Cardiac septum (tissue), 1 donor: ENCODE results near the gene LHFPL6. TPM values are rescaled to one million over a fixed set of nuclear protein-coding genes. Genes with fewer than 3 reads are reported as not detected.

Source experiments
- DNase-seq: peaks from one replicate; pipeline ENCODE4 v3.0.0-alpha.2; 2020; ENCODE audit warnings: low spot score
- intact Hi-C: fragments of 100-400 bp; cut with DNase I; formaldehyde crosslinking; loops from one replicate; pipeline ENCODE4 v1.14.0; 2022
- total RNA-seq: library from RNA; stranded (reverse); fragmentation: NEBNext Ultra II Directional; extraction: Animal tissue kit (Norgen Biotek cat#: 25700); gene quantifications from one replicate; pipeline ENCODE4 v1.2.1, GENCODE V29; 2021
- donor health status: DM: no; HTN: no; CAD: no.

LHFPL6 gene
- total RNA-seq, 1 donor from 2014 or later, result 68.9 TPM

- no peak for DNase-seq
- intact Hi-C loops, result no loop called here
Observed at GRCh38 chr13:39408512-39408911, 194.5 kb downstream of the LHFPL6 start.

- intact Hi-C loops, result no loop called here
Observed at GRCh38 chr13:39407786-39408185, 195.2 kb downstream of the LHFPL6 start.

GRCh38 chr13:39407138-39407537 is 195.9 kb downstream of the LHFPL6 start:
- DNase-seq, result no peak
- intact Hi-C loops, result no loop called here

More at GRCh38 chr13:39407786-39408185, 195.2 kb downstream of the LHFPL6 start:
- no peak for DNase-seq

- intact Hi-C loops, result no loop called here
- DNase-seq, result no peak
Observed at GRCh38 chr13:39406688-39407087, 196.3 kb downstream of the LHFPL6 start.

- no peak for DNase-seq
- intact Hi-C loops, result no loop called here
Observed at GRCh38 chr13:39405596-39406205, 197.3 kb downstream of the LHFPL6 start.

- no peak for DNase-seq
- intact Hi-C loops, result no loop called here
Observed at GRCh38 chr13:39405107-39405506, 197.9 kb downstream of the LHFPL6 start.

- intact Hi-C loops, result no loop called here
- no peak for DNase-seq
Observed at GRCh38 chr13:39403106-39403505, 199.9 kb downstream of the LHFPL6 start.

- intact Hi-C loops, result no loop called here
- no peak for DNase-seq
Observed at GRCh38 chr13:39402221-39402970, 200.6 kb downstream of the LHFPL6 start.

GRCh38 chr13:39401756-39402155 is 201.2 kb downstream of the LHFPL6 start:
- intact Hi-C loops, result no loop called here
- DNase-seq, result no peak

GRCh38 chr13:39401046-39401705 is 201.8 kb downstream of the LHFPL6 start:
- no peak for DNase-seq
- intact Hi-C loops, result no loop called here

GRCh38 chr13:39399102-39399501 is 203.9 kb downstream of the LHFPL6 start:
- intact Hi-C loops, result loop anchor here (5.0 kb wide), 1 partner anchor 82 kb away; no protein-coding TSS in a partner anchor

GRCh38 chr13:39397896-39398265 is 205.1 kb downstream of the LHFPL6 start:
- intact Hi-C loops, result loop anchor here (5.0 kb wide), 1 partner anchor 81 kb away; no protein-coding TSS in a partner anchor
- DNase-seq, result no peak

More at GRCh38 chr13:39399102-39399501, 203.9 kb downstream of the LHFPL6 start:
- no peak for DNase-seq

GRCh38 chr13:39397226-39397895 is 205.6 kb downstream of the LHFPL6 start:
- intact Hi-C loops, result loop anchor here (5.0 kb wide), 1 partner anchor 80 kb away; no protein-coding TSS in a partner anchor
- DNase-seq, result no peak

GRCh38 chr13:39394796-39395678 is 208.0 kb downstream of the LHFPL6 start:
- intact Hi-C loops, result loop anchor here (5.0 kb wide), 1 partner anchor 78 kb away; no protein-coding TSS in a partner anchor
- DNase-seq, result no peak

- intact Hi-C loops, result no loop called here
- DNase-seq, result no peak
Observed at GRCh38 chr13:39391761-39392160, 211.2 kb downstream of the LHFPL6 start.

GRCh38 chr13:39389013-39389412 is 214.0 kb downstream of the LHFPL6 start:
- intact Hi-C loops, result no loop called here
- no peak for DNase-seq

GRCh38 chr13:39385621-39386231 is 217.3 kb downstream of the LHFPL6 start:
- no peak for DNase-seq
- intact Hi-C loops, result no loop called here

- intact Hi-C loops, result no loop called here
- DNase-seq, result no peak
Observed at GRCh38 chr13:39385154-39385553, 217.8 kb downstream of the LHFPL6 start.

- no peak for DNase-seq
- intact Hi-C loops, result no loop called here
Observed at GRCh38 chr13:39381456-39381855, 221.5 kb downstream of the LHFPL6 start.
